Mesendoderm (in vitro differentiated cells): ENCODE data around the gene HK2.

Experiments
- DNase-seq: peaks from one replicate; pipeline ENCODE4 v3.0.0; 2013
- H2AK5ac ChIP-seq: 2 replicates; pipeline ENCODE4 v1.6.1; 2013; ENCODE audit warnings: low read length, inconsistent platforms
- H2BK120ac ChIP-seq: 2 replicates; pipeline ENCODE4 v1.6.1; 2013; ENCODE audit warnings: low read depth, mild to moderate bottlenecking, low read length, moderate library complexity, mixed read lengths
- H2BK15ac ChIP-seq: replicated peaks from 2 replicates; pipeline ENCODE4 v1.6.1; 2013; ENCODE audit warnings: low read depth, mild to moderate bottlenecking, moderate library complexity
- H2BK5ac ChIP-seq: 2 replicates; pipeline ENCODE4 v1.6.1; 2013; ENCODE audit warnings: low read length, inconsistent platforms
- H3K18ac ChIP-seq: 2 replicates; pipeline ENCODE4 v1.6.1; 2013; ENCODE audit warnings: mild to moderate bottlenecking, low read length, mixed read lengths
- H3K23ac ChIP-seq: one replicate; pipeline ENCODE4 v1.6.1; 2013; ENCODE audit warnings: low read length
- H3K27ac ChIP-seq: 2 replicates; pipeline ENCODE4 v1.5.1; 2013; ENCODE audit warnings: low read depth, mild to moderate bottlenecking, inconsistent platforms, low read length, moderate library complexity
- H3K27me3 ChIP-seq: 2 replicates; pipeline ENCODE4 v1.6.1; 2013; ENCODE audit warnings: low read length, control low read depth, mild to moderate bottlenecking, inconsistent platforms; ENCODE audit not compliant: insufficient read depth, poor library complexity
- H3K36me3 ChIP-seq: 2 replicates; pipeline ENCODE4 v1.6.1; 2013; ENCODE audit warnings: low read length, inconsistent platforms; ENCODE audit not compliant: control insufficient read depth, insufficient read depth
- H3K4ac ChIP-seq: one replicate; pipeline ENCODE4 v1.6.1; 2013; ENCODE audit warnings: low read depth, mild to moderate bottlenecking, low read length, moderate library complexity
- H3K4me1 ChIP-seq: 2 replicates; pipeline ENCODE4 v1.6.1; 2013; ENCODE audit warnings: low read depth, low read length, inconsistent platforms; ENCODE audit not compliant: control insufficient read depth
- H3K4me2 ChIP-seq: 2 replicates; pipeline ENCODE4 v1.6.1; 2013; ENCODE audit warnings: low read length
- H3K4me3 ChIP-seq: 2 replicates; pipeline ENCODE4 v1.5.1; 2013; ENCODE audit warnings: mild to moderate bottlenecking, low read length
- H3K56ac ChIP-seq: one replicate; pipeline ENCODE4 v1.6.1; 2013; ENCODE audit warnings: low read length
- H3K79me1 ChIP-seq: 2 replicates; pipeline ENCODE4 v1.6.1; 2013; ENCODE audit warnings: low read length, inconsistent platforms
- H3K79me2 ChIP-seq: 2 replicates; pipeline ENCODE4 v1.6.1; 2013; ENCODE audit warnings: mild to moderate bottlenecking, low read length; ENCODE audit not compliant: control insufficient read depth, insufficient read depth
- H3K9ac ChIP-seq: 2 replicates; pipeline ENCODE4 v1.6.1; 2013; ENCODE audit warnings: low read length, inconsistent platforms
- H4K5ac ChIP-seq: one replicate; pipeline ENCODE4 v1.6.1; 2013; ENCODE audit warnings: low read length
- H4K8ac ChIP-seq: one replicate; pipeline ENCODE4 v1.6.1; 2013; ENCODE audit warnings: low read depth, mild to moderate bottlenecking, control low read depth, low read length, moderate library complexity
- WGBS: extraction: QIAGEN DNeasy Blood & Tissue Kit; methylation state at CpG from one replicate; pipeline ENCODE4 v1.1.7; 2013; ENCODE audit warnings: low lambda C conversion rate, missing lambda C conversion rate; ENCODE audit not compliant: insufficient coverage; ENCODE audit errors: extremely low coverage; 5-methylcytosine and 5-hydroxymethylcytosine counted together

Gene HK2

GRCh38 chr2:74873012-74873665, 39.2 kb downstream of the HK2 start:
- no peaks in the 10 kb centered on the region for H3K27me3 ChIP-seq
- H3K4me1 ChIP-seq = no peaks in the 10 kb centered on the region
- no peak overlapping the region for H3K4me3 ChIP-seq
- no peak overlapping the region for H2BK15ac ChIP-seq
- no peaks in the 10 kb centered on the region for H3K79me2 ChIP-seq
- H3K4ac ChIP-seq = no peak overlapping the region
- H2BK5ac ChIP-seq = no peak overlapping the region
- H3K27ac ChIP-seq = no peak overlapping the region
- no peak overlapping the region for H3K56ac ChIP-seq
- H4K5ac ChIP-seq = no peak overlapping the region
- no peak overlapping the region for H4K8ac ChIP-seq
- H2AK5ac ChIP-seq = no peak overlapping the region
- H3K4me2 ChIP-seq = no peak overlapping the region
- H3K23ac ChIP-seq = no peak overlapping the region
- no peak overlapping the region for H2BK120ac ChIP-seq
- H3K18ac ChIP-seq = no peak overlapping the region
- DNase-seq = no peak
- peaks cover 6% of the 10 kb centered on the region for H3K79me1 ChIP-seq
- H3K36me3 ChIP-seq = peaks cover 3% of the 10 kb centered on the region
- no CpG with 5 or more reads among the region's 7 CpGs for WGBS
- no peak overlapping the region for H3K9ac ChIP-seq

- DNase-seq = no peak
- Histone ChIP-seq H2BK120ac (no peak overlapping the region), H3K4me1 (no peaks in the 10 kb centered on the region), H3K4me2 (no peak overlapping the region), H2BK5ac (no peak overlapping the region), H3K18ac (no peak overlapping the region), H3K79me1 (peaks cover 6% of the 10 kb centered on the region), H3K9ac (no peak overlapping the region), H3K79me2 (no peaks in the 10 kb centered on the region), H2BK15ac (no peak overlapping the region), H4K5ac (no peak overlapping the region), H2AK5ac (no peak overlapping the region), H3K27me3 (no peaks in the 10 kb centered on the region), H3K36me3 (peaks cover 5% of the 10 kb centered on the region), H3K27ac (no peak overlapping the region), H3K56ac (no peak overlapping the region), H4K8ac (no peak overlapping the region), H3K23ac (no peak overlapping the region), H3K4ac (no peak overlapping the region), H3K4me3 (no peak overlapping the region)
- no CpG with 5 or more reads among the region's 26 CpGs for WGBS
Observed at GRCh38 chr2:74873678-74874640, 40.0 kb downstream of the HK2 start.

- H3K4ac ChIP-seq = no peak overlapping the region
- H3K56ac ChIP-seq = peak overlapping the region; percentile 26
- no peak overlapping the region for H2BK120ac ChIP-seq
- H3K27ac ChIP-seq = no peak overlapping the region
- WGBS = no CpG with 5 or more reads among the region's 13 CpGs
- no peak overlapping the region for H2AK5ac ChIP-seq
- no peaks in the 10 kb centered on the region for H3K4me1 ChIP-seq
- H3K4me3 ChIP-seq = no peak overlapping the region
- no peak overlapping the region for H4K8ac ChIP-seq
- H2BK5ac ChIP-seq = no peak overlapping the region
- H3K79me1 ChIP-seq = peaks cover under 1% of the 10 kb centered on the region
- no peaks in the 10 kb centered on the region for H3K79me2 ChIP-seq
- H3K4me2 ChIP-seq = no peak overlapping the region
- H3K27me3 ChIP-seq = no peaks in the 10 kb centered on the region
- H3K36me3 ChIP-seq = peaks cover 7% of the 10 kb centered on the region
- H2BK15ac ChIP-seq = no peak overlapping the region
- no peak overlapping the region for H3K9ac ChIP-seq
- peak; percentile 66 for DNase-seq
- H3K18ac ChIP-seq = no peak overlapping the region
- no peak overlapping the region for H4K5ac ChIP-seq
- no peak overlapping the region for H3K23ac ChIP-seq
Observed at GRCh38 chr2:74876081-74876886, 42.4 kb downstream of the HK2 start.

- Histone ChIP-seq H3K4me3 (no peak overlapping the region), H3K18ac (no peak overlapping the region), H2BK15ac (no peak overlapping the region), H3K4ac (no peak overlapping the region), H3K36me3 (peaks cover 7% of the 10 kb centered on the region), H3K27ac (no peak overlapping the region), H3K23ac (no peak overlapping the region), H3K79me2 (no peaks in the 10 kb centered on the region), H3K56ac (no peak overlapping the region), H3K79me1 (no peaks in the 10 kb centered on the region), H2AK5ac (no peak overlapping the region), H4K8ac (no peak overlapping the region), H3K27me3 (no peaks in the 10 kb centered on the region), H2BK120ac (no peak overlapping the region), H3K9ac (no peak overlapping the region), H2BK5ac (no peak overlapping the region), H3K4me1 (no peaks in the 10 kb centered on the region), H3K4me2 (no peak overlapping the region), H4K5ac (no peak overlapping the region)
- DNase-seq = no peak
- WGBS = no CpG with 5 or more reads among the region's 6 CpGs
Observed at GRCh38 chr2:74877376-74877775, 43.4 kb downstream of the HK2 start.

DNA sequence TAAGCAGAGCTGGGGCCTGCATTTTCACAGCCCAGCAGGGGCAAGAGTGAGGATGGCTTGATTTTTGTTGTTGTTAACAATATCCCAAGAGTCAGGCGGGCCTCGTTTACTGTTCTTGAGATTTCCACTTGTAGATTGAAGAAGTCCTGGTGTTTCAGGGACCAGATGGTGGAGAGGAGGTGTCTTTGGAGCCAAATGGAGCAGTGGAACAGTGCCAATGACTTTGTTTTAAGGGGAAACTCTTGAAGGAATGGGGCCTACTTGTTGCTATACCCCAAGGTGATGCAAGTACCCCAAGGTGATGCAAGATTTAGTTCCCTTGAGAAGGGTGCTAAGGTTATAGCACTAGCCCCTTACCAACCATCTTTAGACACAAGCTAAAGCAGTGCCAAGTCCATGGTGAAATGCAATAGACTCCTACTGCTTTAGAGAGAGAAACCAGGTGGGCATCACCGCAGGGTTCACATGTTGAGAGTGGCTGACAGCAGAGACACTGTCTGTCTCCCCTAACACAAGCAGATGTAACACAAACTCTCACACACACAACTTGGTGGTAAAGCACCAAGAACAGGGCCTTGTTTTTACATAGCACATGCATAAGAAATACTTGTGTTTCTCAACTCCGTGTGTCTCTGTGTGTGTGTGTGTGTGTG, 44.0 kb downstream of the HK2 start:
- no peaks in the 10 kb centered on the region for H3K79me1 ChIP-seq
- H2BK15ac ChIP-seq = no peak overlapping the region
- H3K27me3 ChIP-seq = no peaks in the 10 kb centered on the region
- H2BK5ac ChIP-seq = no peak overlapping the region
- H3K36me3 ChIP-seq = peaks cover 7% of the 10 kb centered on the region
- no peak overlapping the region for H2AK5ac ChIP-seq
- H3K27ac ChIP-seq = no peak overlapping the region
- no peak overlapping the region for H3K4me3 ChIP-seq
- no CpG with 5 or more reads among the region's 4 CpGs for WGBS
- H3K23ac ChIP-seq = no peak overlapping the region
- no peak overlapping the region for H3K56ac ChIP-seq
- H4K5ac ChIP-seq = no peak overlapping the region
- H3K9ac ChIP-seq = no peak overlapping the region
- DNase-seq = no peak
- H3K4ac ChIP-seq = no peak overlapping the region
- H3K79me2 ChIP-seq = no peaks in the 10 kb centered on the region
- no peak overlapping the region for H3K18ac ChIP-seq
- no peak overlapping the region for H4K8ac ChIP-seq
- H2BK120ac ChIP-seq = no peak overlapping the region
- H3K4me2 ChIP-seq = no peak overlapping the region
- H3K4me1 ChIP-seq = no peaks in the 10 kb centered on the region
